ENCODE measurements around the gene HOXA10. TPM values are rescaled to one million over a fixed set of nuclear protein-coding genes. Genes with fewer than 3 reads are reported as not detected.

Gene HOXA10
- total RNA-seq, 1 experiment from 2014 or later, result not detected

DNA sequence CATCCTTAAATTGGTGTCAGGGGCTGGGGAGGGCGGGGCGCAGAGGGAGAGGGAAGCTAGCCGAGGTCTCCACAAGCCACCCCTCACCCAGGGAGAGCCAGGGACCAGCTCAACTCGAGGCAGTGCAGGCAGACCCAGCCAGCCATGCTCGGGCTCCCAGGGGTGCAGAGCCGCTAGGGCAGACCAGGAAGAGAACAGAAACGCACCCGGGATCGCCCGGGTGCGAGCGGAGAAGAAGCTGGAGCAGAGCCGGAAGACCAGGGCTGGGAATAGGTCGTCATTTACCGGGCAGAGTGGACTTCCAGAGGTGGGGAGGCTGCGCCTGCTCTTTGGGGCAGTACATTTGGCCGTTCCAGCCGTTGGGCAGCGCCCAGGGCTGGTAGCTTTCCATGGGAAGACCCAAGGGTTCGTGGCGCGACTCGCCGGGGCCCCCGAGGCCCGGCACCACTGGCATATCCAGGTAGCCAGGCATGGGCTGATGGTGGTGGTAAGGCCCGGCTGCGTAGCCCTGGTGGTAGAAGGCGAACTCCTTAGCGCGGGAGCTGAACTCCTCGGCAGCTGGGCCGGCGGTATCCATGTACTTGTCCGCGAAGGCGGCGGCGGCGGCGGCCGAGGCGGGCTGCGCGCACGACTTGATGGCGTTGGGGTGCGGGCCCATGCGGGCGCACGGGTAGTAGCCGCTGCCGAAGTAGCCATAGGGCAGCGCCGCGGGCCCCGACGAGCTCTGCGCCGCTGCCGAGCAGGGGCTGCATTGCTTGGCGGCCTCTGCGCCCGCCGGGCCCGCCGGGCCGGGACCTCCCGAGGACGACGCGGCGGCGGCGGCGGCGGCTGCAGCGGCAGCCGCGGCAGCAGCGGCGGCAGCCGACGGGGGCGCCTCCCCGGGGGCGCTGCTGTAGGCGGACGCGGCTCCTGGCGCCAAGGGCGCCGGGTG lies 25.0 kb upstream of the HOXA10 start:
- Histone ChIP-seq H2AFZ (no peak overlapping the region; the same call in 1 of the 2 replicates), H3K27me3 (ENCODE audit: insufficient read depth, low read depth) (peaks cover 15% of the 10 kb centered on the region; the same call in 1 of the 2 replicates), H3K36me3 (ENCODE audit: low read depth) (no peaks in the 10 kb centered on the region), H3K4me3 (peak overlapping the region; percentile 35; the same call in 1 of the 2 replicates), H3F3A (ENCODE audit: insufficient read depth, low read depth) (peaks cover 19% of the 10 kb centered on the region; the same call in 1 of the 2 replicates), H3K4me2 (peak overlapping the region; percentile 53), H3K27ac (no peak overlapping the region), H3K79me2 (ENCODE audit: low read depth) (no peaks in the 10 kb centered on the region), H3K4me1 (replicated peaks; ENCODE audit: insufficient read depth) (no peaks in the 10 kb centered on the region), H3K9me2 (ENCODE audit: insufficient read depth) (no peaks in the 10 kb centered on the region), H4K20me1 (ENCODE audit: insufficient read depth) (no peaks in the 10 kb centered on the region), H3K9me3 (ENCODE audit: insufficient read depth, low read depth) (no peaks in the 10 kb centered on the region)
- DNase-seq, result peak in 1 of 2 experiments; percentile 19
- intact Hi-C loops (cut with micrococcal nuclease; ENCODE audit: unreplicated experiment), result loop anchor here (5.0 to 10.0 kb wide), 3 partner anchors 546 to 1656 kb away; partner anchors contain the start of gene TAX1BP1
- no TSS peak for BruUV-seq (replicated peaks)
- ChIA-PET POLR2A (ENCODE audit: unreplicated experiment) (interaction anchor here (0.6 kb wide), 2 partner anchors 384 to 899 kb away, joined by 3 read pairs; no protein-coding TSS in a partner anchor), CTCF (interaction anchor here (0.6 to 1.7 kb wide), 12 partner anchors 14 to 895 kb away, joined by 3 to 11 read pairs (median 4); partner anchors contain the start of gene HOXA11)
- no peak for TF ChIP-seq EZH2 (IDR thresholded peaks at IDR 0.05; ENCODE audit: low read depth)
- TF ChIP-seq CTCF (conservative IDR thresholded peaks at IDR 0.05), result no peak

DNA sequence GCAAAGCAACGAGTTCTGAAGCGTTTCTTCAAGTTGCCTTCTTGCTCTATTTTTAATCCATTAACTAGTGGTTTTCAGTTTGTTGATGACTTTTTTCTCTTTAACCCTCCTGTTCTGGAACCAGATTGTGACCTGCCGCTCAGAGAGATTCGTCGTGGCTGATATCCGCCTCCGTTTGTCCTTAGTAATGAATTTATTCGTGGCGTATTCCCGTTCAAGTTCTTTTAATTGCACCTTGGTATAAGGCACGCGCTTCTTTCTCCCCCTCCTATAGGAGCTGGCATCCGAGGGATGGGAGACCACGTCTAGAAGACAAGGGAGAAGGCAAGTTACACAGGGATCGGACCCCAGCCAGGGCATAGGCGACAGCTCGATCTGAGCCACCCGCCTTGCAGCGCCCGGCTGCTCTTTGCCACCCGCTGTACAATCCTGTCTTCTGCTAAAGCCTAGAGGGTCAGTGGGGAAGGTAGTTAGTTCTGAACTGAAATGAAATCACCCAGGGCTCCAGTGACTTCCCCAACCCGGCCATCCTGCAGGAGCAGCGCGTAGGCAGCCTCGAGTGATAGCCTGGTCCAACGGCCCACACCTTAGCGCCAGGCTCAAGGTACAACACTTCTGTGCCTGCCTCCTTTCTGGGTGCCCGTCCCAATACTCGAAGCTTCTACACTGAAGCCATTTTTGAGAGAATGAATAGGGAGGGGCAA lies 24.2 kb upstream of the HOXA10 start:
- ChIA-PET CTCF (interaction anchor here (0.6 to 1.1 kb wide), 6 partner anchors 13 to 882 kb away, joined by 3 to 11 read pairs (median 4); partner anchors contain the start of gene HOXA11), POLR2A (ENCODE audit: unreplicated experiment) (interaction anchor here (0.6 kb wide), 1 partner anchor 900 kb away, joined by 3 read pairs; no protein-coding TSS in a partner anchor)
- Histone ChIP-seq H4K20me1 (ENCODE audit: insufficient read depth) (no peaks in the 10 kb centered on the region), H3K4me1 (replicated peaks; ENCODE audit: insufficient read depth) (no peaks in the 10 kb centered on the region), H3K4me2 (no peak overlapping the region), H3K4me3 (no peak overlapping the region), H3K27ac (no peak overlapping the region), H3K79me2 (ENCODE audit: low read depth) (no peaks in the 10 kb centered on the region), H3F3A (ENCODE audit: insufficient read depth, low read depth) (peaks cover 19% of the 10 kb centered on the region; the same call in 1 of the 2 replicates), H3K9me2 (ENCODE audit: insufficient read depth) (no peaks in the 10 kb centered on the region), H3K36me3 (ENCODE audit: low read depth) (no peaks in the 10 kb centered on the region), H3K27me3 (ENCODE audit: insufficient read depth, low read depth) (peaks cover 13% of the 10 kb centered on the region; the same call in 1 of the 2 replicates), H3K9me3 (ENCODE audit: insufficient read depth, low read depth) (no peaks in the 10 kb centered on the region), H2AFZ (no peak overlapping the region)
- intact Hi-C loops (cut with micrococcal nuclease; ENCODE audit: unreplicated experiment), result loop anchor here (5.0 to 10.0 kb wide), 3 partner anchors 547 to 1657 kb away; partner anchors contain the start of gene TAX1BP1
- BruUV-seq (replicated peaks), result no TSS peak
- no peak for DNase-seq
- TF ChIP-seq CTCF (conservative IDR thresholded peaks at IDR 0.05) (no peak), EZH2 (IDR thresholded peaks at IDR 0.05; ENCODE audit: low read depth) (no peak)
